SK-N-SH treated with all-trans-retinoic acid at 6 μM for 48 hours (cell line): ENCODE results near the gene SAA1.

Experiments
- ATAC-seq: fragments of 200-7000 bp; cut with Tn5 transposase; 3 replicates; pipeline ENCODE4 v1.9.1; 2020; ENCODE audit warnings: mild to moderate bottlenecking, moderate library complexity
- ARNTL ChIP-seq: fragments of 450-650 bp; formaldehyde crosslinking; IDR thresholded peaks from 2 replicates; pipeline ENCODE4 v1.5.0; 2020; ENCODE audit warnings: low read depth, mild to moderate bottlenecking, moderate library complexity, borderline replicate concordance
- BACH2 ChIP-seq: fragments of 250-450 bp; sonication (Bioruptor Pico); IDR thresholded peaks from 2 replicates; pipeline ENCODE4 v1.9.0; 2021; ENCODE audit warnings: mild to moderate bottlenecking, borderline replicate concordance
- CREB5 ChIP-seq: fragments of 250-450 bp; sonication (Bioruptor Pico); IDR thresholded peaks from 2 replicates; pipeline ENCODE4 v1.5.1; 2020; ENCODE audit warnings: low read depth, mild to moderate bottlenecking, moderate library complexity
- CSDC2 ChIP-seq: fragments of 250-450 bp; sonication (Bioruptor Pico); IDR thresholded peaks from 2 replicates; pipeline ENCODE4 v1.5.0; 2020; ENCODE audit warnings: mild to moderate bottlenecking, moderate library complexity
- CSRNP3 ChIP-seq: fragments of 250-450 bp; sonication (Bioruptor Pico); IDR thresholded peaks from 2 replicates; pipeline ENCODE4 v1.5.1; 2021; ENCODE audit warnings: mild to moderate bottlenecking, moderate library complexity
- ESRRG ChIP-seq: fragments of 250-450 bp; sonication (Bioruptor Pico); IDR thresholded peaks from 2 replicates; pipeline ENCODE4 v1.6.1; 2021; ENCODE audit warnings: mild to moderate bottlenecking
- GLIS3 ChIP-seq: fragments of 250-450 bp; sonication (Bioruptor Pico); IDR thresholded peaks from 2 replicates; pipeline ENCODE4 v1.5.0; 2020; ENCODE audit warnings: mild to moderate bottlenecking, moderate library complexity
- OSR1 ChIP-seq: fragments of 250-450 bp; sonication (Bioruptor Pico); IDR thresholded peaks from 2 replicates; pipeline ENCODE4 v1.8.0; 2022; ENCODE audit warnings: moderate library complexity, mild to moderate bottlenecking, inconsistent platforms
- PPARA ChIP-seq: fragments of 250-450 bp; sonication (Bioruptor Pico); IDR thresholded peaks from 2 replicates; pipeline ENCODE4 v1.5.0; 2020; ENCODE audit warnings: mild to moderate bottlenecking, borderline replicate concordance
- RARB ChIP-seq: fragments of 250-450 bp; sonication (Bioruptor Pico); IDR thresholded peaks from 2 replicates; pipeline ENCODE4 v1.8.0; 2021; ENCODE audit warnings: mild to moderate bottlenecking, moderate library complexity
- SNAI2 ChIP-seq: fragments of 250-450 bp; sonication (Bioruptor Pico); IDR thresholded peaks from 2 replicates; pipeline ENCODE4 v1.5.0; 2020; ENCODE audit warnings: mild to moderate bottlenecking, moderate library complexity
- TCF4 ChIP-seq: fragments of 250-450 bp; sonication (Bioruptor Pico); IDR thresholded peaks from 2 replicates; pipeline ENCODE4 v1.8.0; 2021; ENCODE audit warnings: mild to moderate bottlenecking, moderate library complexity, borderline replicate concordance
- TOX ChIP-seq: fragments of 250-450 bp; sonication (Bioruptor Pico); IDR thresholded peaks from 2 replicates; pipeline ENCODE4 v1.8.0; 2021; ENCODE audit warnings: mild to moderate bottlenecking, moderate library complexity, borderline replicate concordance
- TSHZ2 ChIP-seq: fragments of 250-450 bp; sonication (Bioruptor Pico); IDR thresholded peaks from 2 replicates; pipeline ENCODE4 v1.5.0; 2020; ENCODE audit warnings: mild to moderate bottlenecking, moderate library complexity
- ZFP3 ChIP-seq: fragments of 250-450 bp; sonication (Bioruptor Pico); IDR thresholded peaks from 2 replicates; pipeline ENCODE4 v1.5.0; 2020; ENCODE audit warnings: mild to moderate bottlenecking, moderate library complexity
- ZFP30 ChIP-seq: fragments of 450-650 bp; formaldehyde crosslinking; IDR thresholded peaks from 2 replicates; pipeline ENCODE4 v1.5.0; 2022; ENCODE audit warnings: mild to moderate bottlenecking, moderate library complexity
- ZNF565 ChIP-seq: fragments of 450-650 bp; formaldehyde crosslinking; conservative IDR thresholded peaks from 2 replicates; pipeline ENCODE4 v1.5.0; 2020; ENCODE audit warnings: low read depth, mild to moderate bottlenecking, moderate library complexity
- ZNF70 ChIP-seq: fragments of 450-650 bp; formaldehyde crosslinking; IDR thresholded peaks from 2 replicates; pipeline ENCODE4 v1.5.0; 2020; ENCODE audit warnings: mild to moderate bottlenecking, moderate library complexity
- ZNF8 ChIP-seq: fragments of 450-650 bp; formaldehyde crosslinking; IDR thresholded peaks from 2 replicates; pipeline ENCODE4 v1.5.0; 2020; ENCODE audit warnings: mild to moderate bottlenecking, moderate library complexity
- TF ChIP-seq, protein P1 (sequence below): fragments of 250-450 bp; sonication (Bioruptor Pico); IDR thresholded peaks from 2 replicates; pipeline ENCODE4 v1.8.0; 2021; ENCODE audit warnings: low read depth, mild to moderate bottlenecking, moderate library complexity, borderline replicate concordance

Gene SAA1

DNA sequence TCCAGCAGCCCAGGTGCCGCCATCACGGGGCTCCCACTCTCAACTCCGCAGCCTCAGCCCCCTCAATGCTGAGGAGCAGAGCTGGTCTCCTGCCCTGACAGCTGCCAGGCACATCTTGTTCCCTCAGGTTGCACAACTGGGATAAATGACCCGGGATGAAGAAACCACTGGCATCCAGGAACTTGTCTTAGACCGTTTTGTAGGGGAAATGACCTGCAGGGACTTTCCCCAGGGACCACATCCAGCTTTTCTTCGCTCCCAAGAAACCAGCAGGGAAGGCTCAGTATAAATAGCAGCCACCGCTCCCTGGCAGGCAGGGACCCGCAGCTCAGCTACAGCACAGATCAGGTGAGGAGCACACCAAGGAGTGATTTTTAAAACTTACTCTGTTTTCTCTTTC is at the start of gene SAA1:
Gene SAA1, plus strand, starts transcription at position 316 of the 400 bp plus-strand sequence. CDS start 624 bp downstream, outside the sequence.
- TF ChIP-seq CREB5 (CRISPR knock-in tag), result no peak
- TF ChIP-seq ARNTL, result no peak
- no peak for TF ChIP-seq CSRNP3 (CRISPR knock-in tag)
- no peak for TF ChIP-seq ZNF70 (CRISPR knock-in tag)
- TF ChIP-seq SNAI2 (CRISPR knock-in tag), result no peak
- TF ChIP-seq ZNF565 (CRISPR knock-in tag), result no peak
- TF ChIP-seq, all 23 proteins: peak for 0
- no peak for ATAC-seq

DNA sequence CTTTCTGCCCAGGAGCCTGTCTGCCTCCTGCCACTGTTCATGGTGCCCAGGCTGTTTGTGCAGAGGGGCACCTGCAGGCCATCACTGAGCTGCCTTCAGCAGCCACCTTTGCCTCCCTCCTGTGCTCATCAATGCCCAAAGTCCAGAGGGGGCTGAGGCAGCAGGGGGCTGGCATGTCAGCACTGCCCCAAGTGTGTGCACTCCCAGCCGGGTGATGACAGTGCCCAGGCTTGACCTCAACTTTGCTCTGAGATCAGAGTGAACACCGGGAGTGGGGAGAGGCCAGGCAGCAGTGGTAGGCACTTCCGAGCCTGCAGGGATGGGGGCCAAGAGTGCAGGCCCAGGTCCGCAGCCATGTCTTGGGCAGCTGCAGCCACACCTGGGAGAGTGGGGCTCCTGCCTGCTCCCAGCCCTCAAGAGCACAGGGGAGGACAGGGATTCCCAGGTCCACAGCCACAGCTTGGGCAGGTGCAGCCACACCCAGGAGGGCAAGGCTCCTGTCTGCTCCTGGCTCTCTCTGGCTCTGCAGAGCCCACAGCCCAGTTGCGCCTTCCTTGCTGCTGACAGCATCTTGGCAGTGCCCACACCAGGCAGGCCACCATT is 44.7 kb upstream of the SAA1 start:
- ATAC-seq, result no peak
- TF ChIP-seq CSRNP3 (CRISPR knock-in tag), result no peak
- TF ChIP-seq OSR1 (CRISPR knock-in tag), result no peak
- TF ChIP-seq CSDC2 (CRISPR knock-in tag), result no peak
- no peak for TF ChIP-seq TCF4
- no peak for TF ChIP-seq BACH2
- TF ChIP-seq SNAI2 (CRISPR knock-in tag), result no peak
- no peak for TF ChIP-seq ZNF70 (CRISPR knock-in tag)
- no peak for TF ChIP-seq ZFP3
- TF ChIP-seq CREB5 (CRISPR knock-in tag), result no peak
- no peak for TF ChIP-seq TOX (CRISPR knock-in tag)
- no peak for TF ChIP-seq ESRRG
- no peak for TF ChIP-seq TSHZ2 (CRISPR knock-in tag)
- no peak for TF ChIP-seq PPARA (CRISPR knock-in tag)
- TF ChIP-seq ZFP30 (CRISPR knock-in tag), result no peak
- no peak for TF ChIP-seq ZNF8

DNA sequence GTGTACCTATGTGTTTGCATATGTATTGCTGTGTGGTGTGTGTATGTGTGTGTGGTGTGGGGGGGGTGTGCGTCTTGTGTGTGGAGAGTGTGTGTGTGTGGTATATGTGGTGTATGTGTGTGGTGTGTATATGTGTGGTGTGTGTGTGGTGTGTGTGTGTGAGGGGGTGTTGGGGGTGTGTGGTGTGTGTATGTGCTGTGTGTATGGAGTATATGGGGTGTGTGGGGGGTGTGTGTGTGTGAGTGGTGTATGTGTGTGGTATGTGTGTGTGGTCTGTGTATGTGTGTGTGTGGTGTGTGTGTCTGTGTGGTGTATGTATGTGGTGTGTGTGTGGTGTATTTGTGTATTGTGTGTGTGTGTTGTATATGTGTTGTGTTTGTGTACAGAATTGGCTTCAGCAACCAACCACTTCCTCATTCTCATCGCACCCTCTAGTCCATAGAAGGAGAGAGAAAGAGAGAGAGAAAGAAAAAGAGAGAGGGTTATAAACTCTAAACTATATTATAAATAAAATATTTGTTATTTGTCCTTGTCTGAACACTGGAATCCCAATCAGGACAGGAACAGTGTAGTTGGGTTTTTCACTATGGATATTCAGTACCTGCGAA is 43.1 kb upstream of the SAA1 start:
- TF ChIP-seq GLIS3 (no peak), CREB5 (CRISPR knock-in tag) (no peak), PPARA (CRISPR knock-in tag) (no peak), TCF4 (no peak), RARB (CRISPR knock-in tag) (no peak), ZFP30 (CRISPR knock-in tag) (no peak)
- TF ChIP-seq, protein P1, sequence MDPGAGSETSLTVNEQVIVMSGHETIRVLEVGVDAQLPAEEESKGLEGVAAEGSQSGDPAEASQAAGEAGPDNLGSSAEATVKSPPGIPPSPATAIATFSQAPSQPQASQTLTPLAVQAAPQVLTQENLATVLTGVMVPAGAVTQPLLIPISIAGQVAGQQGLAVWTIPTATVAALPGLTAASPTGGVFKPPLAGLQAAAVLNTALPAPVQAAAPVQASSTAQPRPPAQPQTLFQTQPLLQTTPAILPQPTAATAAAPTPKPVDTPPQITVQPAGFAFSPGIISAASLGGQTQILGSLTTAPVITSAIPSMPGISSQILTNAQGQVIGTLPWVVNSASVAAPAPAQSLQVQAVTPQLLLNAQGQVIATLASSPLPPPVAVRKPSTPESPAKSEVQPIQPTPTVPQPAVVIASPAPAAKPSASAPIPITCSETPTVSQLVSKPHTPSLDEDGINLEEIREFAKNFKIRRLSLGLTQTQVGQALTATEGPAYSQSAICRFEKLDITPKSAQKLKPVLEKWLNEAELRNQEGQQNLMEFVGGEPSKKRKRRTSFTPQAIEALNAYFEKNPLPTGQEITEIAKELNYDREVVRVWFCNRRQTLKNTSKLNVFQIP (CRISPR knock-in tag), result no peak
- no peak for ATAC-seq
